NCI-H345 treated with DMSO at 0.1 percent for 48 hours (cell line): ENCODE data around the gene TCP1.
"Not testable (repeated sequence)": the region's sequence is repeated elsewhere in the genome, so short reads cannot be mapped to it uniquely, and the experiment has no call there.

Experiments
- DNase-seq: peaks from one replicate; lab custom pipeline; 2025; ENCODE audit not compliant: unreplicated experiment; lab: John Stamatoyannopoulos, UW

TCP1 gene

GRCh38 chr6:159745081-159745480 is 44.3 kb downstream of the TCP1 start:
- no peak for DNase-seq

DNA sequence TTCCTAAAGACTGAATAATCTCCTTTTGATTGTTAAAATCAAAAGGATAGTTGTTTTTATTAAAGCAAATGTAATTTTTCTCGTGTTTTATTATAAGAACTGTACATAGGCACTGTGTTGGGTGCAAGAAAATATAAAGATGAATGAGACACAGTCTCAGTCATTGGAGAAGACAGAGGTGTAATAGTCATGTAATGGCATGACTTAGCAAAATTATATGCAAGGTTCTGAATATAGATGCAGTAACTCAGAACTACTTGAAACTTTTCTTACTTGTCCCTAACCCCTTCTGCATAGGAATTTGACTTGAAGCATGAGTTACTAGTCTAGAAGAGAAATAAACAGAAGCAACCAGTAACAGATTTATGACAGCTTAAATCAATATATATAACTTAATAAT is 47.2 kb downstream of the TCP1 start:
- no peak for DNase-seq

DNA sequence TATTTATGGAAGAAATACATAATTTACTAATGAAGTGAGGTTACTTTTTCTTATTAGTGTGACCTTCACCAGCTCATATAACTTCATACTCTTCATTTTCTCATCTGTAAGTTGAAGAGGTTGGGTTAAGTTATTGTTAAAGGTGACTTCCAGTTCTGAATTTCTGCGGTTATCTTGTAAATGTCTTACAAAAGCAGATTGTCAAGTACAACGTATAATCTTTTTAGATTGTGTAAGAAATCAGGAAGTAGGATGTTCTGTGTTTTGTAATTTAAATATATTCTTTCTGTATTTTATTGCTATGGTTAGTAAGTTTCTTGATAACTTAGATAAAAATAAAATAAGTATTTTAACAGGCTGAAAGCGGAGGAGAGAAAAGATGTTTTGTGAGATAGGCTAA is 50.1 kb downstream of the TCP1 start:
- DNase-seq: no peak

DNA sequence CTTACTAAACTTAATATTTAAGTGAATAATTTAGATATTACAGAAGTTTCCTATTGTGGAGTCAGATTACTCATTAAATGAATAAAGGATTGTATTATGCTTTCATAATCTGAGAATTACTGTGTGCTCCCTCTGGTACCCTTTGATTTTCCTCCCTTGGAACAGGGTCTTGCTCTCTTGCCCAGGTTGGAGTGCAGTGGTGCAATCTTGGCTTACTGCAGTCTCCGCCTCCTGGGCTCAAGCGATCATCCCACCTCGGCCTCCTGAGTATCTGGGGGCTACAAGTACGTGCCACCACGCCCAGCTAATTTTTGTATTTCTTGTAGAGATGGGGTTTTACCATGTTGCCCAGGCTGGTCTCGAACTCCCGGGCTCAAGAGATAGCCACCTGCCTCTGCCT is 52.5 kb downstream of the TCP1 start:
- DNase-seq: no peak

GRCh38 chr6:159733395-159733794 is 56.0 kb downstream of the TCP1 start:
- not testable (repeated sequence) for DNase-seq

DNA sequence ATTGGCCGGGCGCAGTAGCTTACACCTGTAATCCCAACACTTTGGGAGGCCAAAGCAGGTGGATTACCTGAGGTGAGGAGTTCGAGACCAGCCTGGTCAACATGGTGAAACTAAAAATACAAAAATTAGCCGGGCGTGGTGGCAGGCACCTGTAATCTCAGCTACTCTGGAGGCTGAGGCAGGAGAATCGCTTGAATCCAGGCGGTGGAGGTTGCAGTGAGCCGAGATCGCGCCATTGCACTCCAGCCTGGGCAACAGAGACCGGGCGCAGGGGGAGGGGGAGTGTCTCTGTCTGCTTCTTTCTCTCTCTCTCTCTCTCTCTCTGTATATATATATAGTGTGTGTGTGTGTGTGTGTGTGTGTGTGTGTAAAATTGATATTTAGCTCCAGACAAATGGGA is 56.9 kb downstream of the TCP1 start:
- DNase-seq: not testable (repeated sequence)

DNA sequence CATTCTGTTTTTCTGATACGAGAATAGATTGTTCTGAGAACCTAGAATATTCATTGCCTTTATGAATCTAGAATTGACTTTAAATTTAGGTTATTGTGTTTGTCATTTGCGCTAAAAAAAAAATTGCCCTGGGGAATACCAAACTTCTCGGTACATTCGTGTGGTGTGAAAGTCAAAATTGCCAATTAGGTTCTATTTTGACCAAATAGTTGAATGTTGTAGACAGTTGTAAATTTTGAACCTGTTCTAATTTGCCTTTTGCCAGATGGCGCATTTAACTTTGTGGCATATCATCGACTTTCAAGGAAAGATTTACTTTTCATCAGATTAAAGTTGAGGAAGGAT is 59.1 kb downstream of the TCP1 start:
- DNase-seq: no peak

GRCh38 chr6:159729598-159730331 is 59.6 kb downstream of the TCP1 start:
- no peak for DNase-seq

DNA sequence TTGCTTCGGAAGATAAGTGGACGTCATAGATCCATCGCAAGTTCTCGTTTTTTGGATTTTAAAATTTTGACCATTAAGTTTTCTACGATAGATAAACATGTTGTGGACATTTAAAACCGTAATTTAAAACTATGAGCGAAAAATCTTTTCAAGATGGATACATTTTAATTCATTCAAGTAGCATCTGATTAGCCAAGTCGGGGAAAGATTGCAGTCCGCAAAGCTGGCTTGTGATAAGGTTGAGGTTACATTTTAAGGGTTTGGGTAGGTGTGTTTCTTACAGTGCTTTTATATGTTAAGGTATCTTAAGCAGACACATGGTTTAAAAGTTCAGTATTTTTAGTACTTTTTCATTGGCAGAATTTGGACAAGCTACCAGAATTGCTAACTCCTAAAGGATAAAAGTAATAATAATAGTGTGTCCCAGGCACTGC is 60.9 kb downstream of the TCP1 start:
- no peak for DNase-seq
